BLaER1 treated with 17β-estradiol and CSF1 and Interleukin-3, amounts not matched to agents 10 nM and 100 nM (cell line): ENCODE data around the gene C4A.

Experiments used
- H3K27ac ChIP-seq, 11 experiments: shearing (Covaris generic); formaldehyde crosslinking; 2 replicates each; pipeline ENCODE4 v1.8.1; 2022
- H3K27me3 ChIP-seq, 11 experiments: shearing (Covaris generic); formaldehyde crosslinking; 2 replicates each; pipeline ENCODE4 v1.8.1; 2022
- H3K36me3 ChIP-seq, 11 experiments: shearing (Covaris generic); formaldehyde crosslinking; 2 replicates each; pipeline ENCODE4 v1.8.1; 2022
- H3K4me1 ChIP-seq, 10 experiments: shearing (Covaris generic); formaldehyde crosslinking; 2 replicates each; pipeline ENCODE4 v1.8.1; 2022
- H3K4me2 ChIP-seq, 11 experiments: shearing (Covaris generic); formaldehyde crosslinking; 2 replicates each; pipeline ENCODE4 v1.8.1; 2022
- H3K4me3 ChIP-seq, 10 experiments: shearing (Covaris generic); formaldehyde crosslinking; 2 replicates each; pipeline ENCODE4 v1.8.1; 2022
- H3K9ac ChIP-seq, 11 experiments: shearing (Covaris generic); formaldehyde crosslinking; 2 replicates each; pipeline ENCODE4 v1.8.1; 2022
- H3K9me3 ChIP-seq, 11 experiments: shearing (Covaris generic); formaldehyde crosslinking; replicated peaks in 1 of 11; 2 replicates each; pipeline ENCODE4 v1.8.1; 2022
- H4K20me1 ChIP-seq, 11 experiments: shearing (Covaris generic); formaldehyde crosslinking; 2 replicates each; pipeline ENCODE4 v1.8.1; 2022
- Cebpa-rat ChIP-seq, 11 experiments: shearing (Covaris generic); IDR thresholded peaks; 2 replicates each; pipeline ENCODE4 v1.8.1; 2022

The C4A gene

GRCh38 chr6:32050562-32050961, 68.7 kb downstream of the C4A start:
- Histone ChIP-seq H3K27ac (no peak overlapping the region), H3K4me1 (peaks cover 16 to 32% (median 24%) of the 10 kb centered on the region in 10 experiments), H3K27me3 (0 out of 22 replicates have a peak, but pooled peaks cover 0 to 3% (median 0%) of the 10 kb centered on the region in 11 experiments), H3K9ac (no peak overlapping the region), H3K4me3 (no peak overlapping the region), H4K20me1 (no peaks in the 10 kb centered on the region; a peak in 1 of 22 replicates), H3K36me3 (no peaks in the 10 kb centered on the region), H3K9me3 (no peaks in the 10 kb centered on the region), H3K4me2 (no peak overlapping the region)
- no peak for TF ChIP-seq Cebpa-rat (IDR thresholded peaks at IDR 0.05)
